ENCODE results near the gene KTN1.

GRCh38 chr14:55592436-55592835 is 12.4 kb downstream of the KTN1 start:
- TF ChIP-seq POLR2A (IDR thresholded peaks at IDR 0.05) (no peak), CTCF (IDR thresholded peaks at IDR 0.05) (no peak)

Data from ovary (tissue), 3 donors.